ENCODE results near the gene TBC1D22B.
"Not testable (repeated sequence)": the region's sequence is repeated elsewhere in the genome, so short reads cannot be mapped to it uniquely, and the experiment has no call there.

Gene TBC1D22B

GRCh38 chr6:37272834-37273566 lies 15.4 kb downstream of the TBC1D22B start:
- DNase-seq = no peak

DNA sequence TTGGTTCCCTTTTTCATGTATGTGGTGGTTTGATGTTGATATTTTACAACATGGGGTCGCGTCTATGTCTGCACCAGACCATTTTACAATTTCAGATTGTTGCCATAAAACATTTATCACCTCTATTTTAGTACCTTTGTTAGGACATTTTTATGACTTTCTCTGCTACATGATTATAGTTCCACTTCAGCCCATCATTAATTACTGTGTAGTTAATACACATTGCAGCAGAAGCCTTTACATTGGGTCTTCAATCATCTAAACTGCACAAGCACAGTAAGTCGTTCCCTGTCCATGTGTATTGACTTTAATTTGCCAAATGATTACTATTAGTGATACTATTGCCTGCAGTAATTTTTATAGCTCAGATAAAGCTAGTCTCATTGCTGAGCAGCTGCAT lies 16.1 kb downstream of the TBC1D22B start:
- no peak for DNase-seq

DNA sequence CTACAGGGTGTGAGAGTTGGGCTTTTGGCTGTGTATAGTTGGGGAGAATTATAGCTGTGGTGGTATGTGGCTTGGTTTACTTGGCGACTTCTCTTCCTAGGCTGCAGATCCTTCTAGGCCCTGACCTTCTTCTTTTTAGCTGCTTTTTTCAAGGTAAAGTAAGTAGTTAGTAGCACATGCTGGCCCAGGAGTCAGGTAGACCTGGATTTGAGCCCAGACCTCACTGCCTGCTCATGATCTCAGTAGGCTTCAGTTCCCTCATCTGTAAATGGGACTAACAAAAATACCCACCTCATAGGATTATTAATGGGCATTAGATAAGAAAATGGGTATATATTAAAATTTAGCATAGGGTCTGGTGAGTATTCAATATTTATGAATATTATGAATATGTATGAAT lies 17.8 kb downstream of the TBC1D22B start:
- DNase-seq = no peak

GRCh38 chr6:37277001-37277409 lies 19.4 kb downstream of the TBC1D22B start:
- no peak for DNase-seq

GRCh38 chr6:37279366-37280134 lies 22.0 kb downstream of the TBC1D22B start:
- DNase-seq = no peak

- DNase-seq = no peak
Observed at GRCh38 chr6:37280162-37280887, 22.8 kb downstream of the TBC1D22B start.

DNA sequence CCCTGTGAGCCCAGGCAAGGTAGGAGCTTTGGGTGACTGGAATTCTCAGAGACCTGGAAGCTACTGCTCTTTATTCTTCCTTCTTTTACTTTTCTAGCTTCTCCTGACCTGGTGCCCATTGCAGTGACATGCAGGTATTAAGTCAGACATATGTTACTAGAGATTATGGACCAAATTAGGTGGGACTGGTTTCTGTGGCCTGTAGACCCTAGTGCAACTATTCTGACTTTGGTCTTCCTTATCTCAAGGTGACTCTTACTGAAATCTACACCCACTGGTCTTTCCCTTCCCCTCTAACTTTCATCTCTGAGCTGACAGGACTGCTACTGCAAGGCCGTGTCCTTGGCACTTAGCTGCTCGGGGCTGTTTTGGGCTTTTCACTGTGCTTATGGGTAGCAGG lies 24.8 kb downstream of the TBC1D22B start:
- DNase-seq = no peak

- DNase-seq = no peak
Observed at GRCh38 chr6:37283268-37283667, 25.7 kb downstream of the TBC1D22B start.

GRCh38 chr6:37283671-37284151 lies 26.1 kb downstream of the TBC1D22B start:
- DNase-seq = no peak

- DNase-seq = no peak
Observed at GRCh38 chr6:37284781-37285180, 27.2 kb downstream of the TBC1D22B start.

GRCh38 chr6:37285861-37286311 lies 28.3 kb downstream of the TBC1D22B start:
- DNase-seq = no peak

- DNase-seq = no peak
Observed at GRCh38 chr6:37287519-37288157, 30.1 kb downstream of the TBC1D22B start.

DNA sequence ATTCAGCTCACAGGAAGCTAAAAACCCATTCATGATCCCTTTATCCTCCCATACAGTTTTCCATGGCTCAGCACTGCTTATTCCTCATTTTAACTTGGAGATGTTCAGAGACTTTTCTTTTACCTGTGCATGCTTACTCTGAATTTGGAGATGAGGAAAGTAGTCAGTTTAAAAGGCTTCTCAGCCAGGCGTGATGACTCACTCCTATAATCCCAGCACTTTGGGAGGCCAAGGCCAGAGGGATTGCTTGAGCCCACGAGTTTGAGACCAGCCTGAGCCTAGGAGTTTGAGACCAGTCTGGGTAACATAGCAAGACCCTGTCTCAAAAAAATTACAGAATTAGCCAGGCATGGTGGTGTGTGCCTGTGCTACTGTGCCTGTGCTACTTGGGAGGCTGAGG lies 30.7 kb downstream of the TBC1D22B start:
- no peak for DNase-seq

- DNase-seq = no peak
Observed at GRCh38 chr6:37289931-37290330, 32.4 kb downstream of the TBC1D22B start.

DNA sequence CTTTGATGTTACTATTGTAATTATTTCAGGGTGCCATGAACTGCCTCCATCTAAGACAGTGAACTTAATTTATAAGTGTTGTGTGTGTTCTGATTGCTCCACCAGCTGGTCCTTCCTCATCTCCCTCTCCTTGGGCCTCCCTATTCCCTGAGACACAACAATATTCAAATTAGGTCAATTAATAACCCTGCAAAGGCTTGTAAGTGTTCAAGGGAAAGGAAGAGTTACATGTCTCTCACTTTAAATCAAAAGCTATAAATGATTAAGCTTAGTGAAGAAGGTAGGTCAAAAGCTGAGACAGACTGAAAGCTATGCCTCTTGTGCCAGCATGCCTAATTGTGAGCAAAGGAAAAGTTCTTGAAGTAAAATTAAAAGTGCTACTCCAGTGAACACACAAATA lies 35.9 kb downstream of the TBC1D22B start:
- DNase-seq = no peak

DNA sequence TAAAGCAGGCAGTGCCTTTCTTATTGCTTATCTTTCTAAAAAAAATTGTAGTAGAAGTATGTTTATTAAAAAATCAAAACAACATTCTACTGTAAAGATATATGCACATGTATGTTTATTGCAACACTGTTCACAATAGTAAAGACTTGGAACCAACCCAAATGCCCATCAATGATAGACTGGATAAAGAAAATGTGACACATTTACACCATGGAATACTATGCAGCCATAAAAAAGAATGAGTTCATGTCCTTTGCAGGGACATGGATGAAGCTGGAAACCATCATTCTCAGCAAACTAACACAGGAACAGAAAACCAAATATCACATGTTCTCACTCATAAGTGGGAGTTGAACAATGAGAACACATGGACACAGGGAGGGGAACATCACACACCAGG lies 40.1 kb downstream of the TBC1D22B start:
- not testable (repeated sequence) for DNase-seq

DNA sequence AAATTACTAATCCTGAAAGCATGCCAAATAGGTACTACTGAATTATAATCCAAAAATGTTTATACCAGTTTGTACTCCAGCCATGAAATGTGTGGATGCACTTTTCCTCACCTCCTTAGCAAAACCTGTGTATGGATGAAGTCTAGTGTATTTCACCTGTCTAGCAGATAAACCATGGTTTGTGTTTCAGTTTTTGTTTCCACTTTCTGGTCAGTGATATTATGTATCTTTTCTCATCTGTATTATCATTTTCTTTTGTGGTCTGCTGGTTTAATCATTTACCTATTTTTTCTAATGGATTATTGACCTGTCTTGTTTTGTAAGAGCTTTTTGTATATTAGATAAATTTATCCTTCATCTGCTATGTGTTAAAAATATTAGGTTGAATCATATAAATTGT lies 41.4 kb downstream of the TBC1D22B start:
- no peak for DNase-seq

- DNase-seq = no peak
Observed at GRCh38 chr6:37299990-37300389, 42.4 kb downstream of the TBC1D22B start.

- no peak for DNase-seq
Observed at GRCh38 chr6:37302086-37302686, 44.6 kb downstream of the TBC1D22B start.

- DNase-seq = no peak
Observed at GRCh38 chr6:37303091-37303660, 45.6 kb downstream of the TBC1D22B start.

DNA sequence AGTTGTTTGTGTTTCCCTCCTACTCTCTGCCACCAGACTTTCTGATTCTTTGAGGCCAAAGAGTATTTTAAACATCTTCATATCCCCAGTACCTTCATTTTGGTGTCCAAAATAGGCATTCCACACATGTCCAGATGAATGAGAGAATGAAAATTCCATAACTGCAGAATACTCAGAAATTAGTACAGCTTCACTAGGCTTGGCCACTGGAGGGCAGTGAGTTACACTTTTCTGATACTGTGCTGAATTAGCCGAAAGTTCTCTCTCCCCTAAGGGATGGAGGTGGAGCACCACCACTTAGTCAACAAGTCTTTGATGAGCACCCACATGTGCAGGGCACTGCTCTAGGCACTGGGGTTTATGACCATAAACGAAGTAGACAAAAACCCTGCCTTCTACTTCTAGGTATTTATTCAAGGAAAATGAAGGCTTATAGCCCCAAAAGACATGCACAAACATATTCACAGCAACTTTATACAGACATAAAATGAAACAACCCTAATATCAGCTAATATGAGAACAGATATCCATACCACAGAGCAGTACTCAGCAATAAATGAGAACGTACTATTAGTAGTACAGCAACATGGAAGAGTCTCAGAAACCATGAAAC lies 46.4 kb downstream of the TBC1D22B start:
- DNase-seq = peak; percentile 51

DNA sequence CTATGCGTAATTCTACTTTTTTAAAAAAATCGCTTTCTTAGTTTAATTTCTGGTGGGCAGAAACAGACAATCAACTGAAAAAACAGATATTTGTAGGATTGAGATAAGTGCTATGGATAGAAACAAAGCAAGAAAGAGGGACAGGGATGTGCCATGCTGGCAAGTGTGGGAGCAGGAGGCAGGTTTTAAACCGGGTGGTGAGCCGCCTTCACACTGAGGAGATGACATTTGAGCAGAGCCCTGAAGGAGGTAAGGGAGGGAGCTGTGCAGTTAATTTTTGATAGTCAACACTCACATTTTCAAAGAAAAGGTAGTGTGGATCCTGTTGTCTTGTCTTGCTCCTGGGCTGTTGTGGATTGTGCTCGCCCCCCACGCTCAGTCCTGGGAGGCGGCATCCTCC lies 47.2 kb downstream of the TBC1D22B start:
- no peak for DNase-seq
